Measurements from ENCODE around the gene ATP2B3. TPM values are rescaled to one million over a fixed set of nuclear protein-coding genes. Genes with fewer than 3 reads are reported as not detected.

Gene ATP2B3
- total and polyA plus RNA-seq, 10 of the 15 experiments (the other 5 are each of a cell fraction or from before 2014, with no cell fraction given): 0.01 TPM; not detected in 9

DNA sequence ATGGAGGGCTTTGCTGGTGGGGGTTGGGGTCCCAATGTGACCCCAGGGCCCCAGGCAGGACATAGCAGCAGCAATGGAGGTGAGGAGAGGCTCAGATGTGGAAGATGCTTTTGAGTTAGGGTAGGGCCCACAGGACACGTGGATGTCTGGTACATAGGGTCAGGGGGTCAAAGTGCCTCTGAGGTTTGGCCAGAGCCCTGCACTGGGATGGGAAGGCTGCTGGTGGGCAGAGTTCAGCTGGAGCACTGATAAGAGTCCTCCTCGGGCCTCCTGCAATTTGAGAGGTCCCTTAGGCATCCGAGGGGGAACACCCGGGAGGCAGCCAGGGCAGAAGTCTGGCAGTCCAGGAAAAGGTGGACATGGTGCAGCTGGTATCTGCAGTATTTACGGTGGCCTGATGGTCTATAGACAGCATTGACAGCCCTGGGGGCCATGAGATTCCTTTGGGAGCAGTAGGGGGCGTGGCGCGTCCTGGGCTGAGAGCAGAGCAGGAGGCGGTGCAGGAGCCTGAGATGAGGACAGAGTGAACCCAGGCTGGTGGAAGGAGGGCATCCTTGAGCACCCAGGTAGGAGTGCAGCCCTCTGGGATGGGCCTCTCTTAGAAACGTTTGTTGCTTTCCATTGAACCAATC lies 58.9 kb downstream of the ATP2B3 start:
- no peaks in the 10 kb centered on the region for H3K79me2 ChIP-seq (ENCODE audit: control insufficient read depth, insufficient read depth, low read length)
- CTCF ChIA-PET: no interaction called here
- H3K4me1 ChIP-seq (ENCODE audit: control insufficient read depth, insufficient read depth, low read length): no peaks in the 10 kb centered on the region
- H3K36me3 ChIP-seq (ENCODE audit: control insufficient read depth in 2 of 2, insufficient read depth in 2 of 2, low read length in 1 of 2): no peaks in the 10 kb centered on the region
- H3K9me3 ChIP-seq (replicated peaks; ENCODE audit: control insufficient read depth, insufficient read depth, low read length): no peaks in the 10 kb centered on the region; the same call in 2 of the 3 replicates
- H3K4me2 ChIP-seq (ENCODE audit: control insufficient read depth, insufficient read depth): no peak overlapping the region
- no peak for FAIRE-seq
- RAD21 ChIA-PET (ENCODE audit: unreplicated experiment): no interaction called here
- BruUV-seq (replicated peaks): no TSS peak
- no peak for DNase-seq (ENCODE audit: low read depth, low spot score)
- ATAC-seq: no peak
- POLR2A ChIA-PET: no interaction called here
- H4K20me1 ChIP-seq (ENCODE audit: control insufficient read depth, insufficient read depth): no peaks in the 10 kb centered on the region
- intact Hi-C loops (cut with micrococcal nuclease; ENCODE audit: unreplicated experiment): no loop called here
- no peak overlapping the region for H2AFZ ChIP-seq (ENCODE audit: control insufficient read depth, low read depth, low read length)
- in situ Hi-C loops (cut with MboI): no loop called here
- 39% methylated on average over 10 of the region's 10 CpGs for WGBS (ENCODE audit: insufficient coverage, insufficient replicate concordance, low lambda C conversion rate, missing lambda C conversion rate)
- SMC1A ChIA-PET (ENCODE audit: uncharacterized antibody, unreplicated experiment): no interaction called here
- H3K9ac ChIP-seq (ENCODE audit: control insufficient read depth, insufficient read depth, low read length): no peak overlapping the region
- H3K27ac ChIP-seq (ENCODE audit: control insufficient read depth, insufficient read depth): no peak overlapping the region
- no peaks in the 10 kb centered on the region for H3K27me3 ChIP-seq (replicated peaks in 1 of 2; ENCODE audit: control insufficient read depth in 2 of 2, insufficient read depth in 2 of 2, low read length in 1 of 2)
- H3K4me3 ChIP-seq: no peak overlapping the region
- no peak for TF ChIP-seq IRF4 (IDR thresholded peaks at IDR 0.05; ENCODE audit: low read depth, low read length)
- TF ChIP-seq, protein P1, sequence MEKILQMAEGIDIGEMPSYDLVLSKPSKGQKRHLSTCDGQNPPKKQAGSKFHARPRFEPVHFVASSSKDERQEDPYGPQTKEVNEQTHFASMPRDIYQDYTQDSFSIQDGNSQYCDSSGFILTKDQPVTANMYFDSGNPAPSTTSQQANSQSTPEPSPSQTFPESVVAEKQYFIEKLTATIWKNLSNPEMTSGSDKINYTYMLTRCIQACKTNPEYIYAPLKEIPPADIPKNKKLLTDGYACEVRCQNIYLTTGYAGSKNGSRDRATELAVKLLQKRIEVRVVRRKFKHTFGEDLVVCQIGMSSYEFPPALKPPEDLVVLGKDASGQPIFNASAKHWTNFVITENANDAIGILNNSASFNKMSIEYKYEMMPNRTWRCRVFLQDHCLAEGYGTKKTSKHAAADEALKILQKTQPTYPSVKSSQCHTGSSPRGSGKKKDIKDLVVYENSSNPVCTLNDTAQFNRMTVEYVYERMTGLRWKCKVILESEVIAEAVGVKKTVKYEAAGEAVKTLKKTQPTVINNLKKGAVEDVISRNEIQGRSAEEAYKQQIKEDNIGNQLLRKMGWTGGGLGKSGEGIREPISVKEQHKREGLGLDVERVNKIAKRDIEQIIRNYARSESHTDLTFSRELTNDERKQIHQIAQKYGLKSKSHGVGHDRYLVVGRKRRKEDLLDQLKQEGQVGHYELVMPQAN (conservative IDR thresholded peaks at IDR 0.05): no peak
- no peak for TF ChIP-seq SREBF1 (IDR thresholded peaks at IDR 0.05; ENCODE audit: low read length)
- TF ChIP-seq RFX5 (IDR thresholded peaks at IDR 0.05; ENCODE audit: low read depth, low read length): no peak
- TF ChIP-seq BRCA1 (IDR thresholded peaks at IDR 0.05; ENCODE audit: low read depth, low read length): no peak
- TF ChIP-seq, protein P2, sequence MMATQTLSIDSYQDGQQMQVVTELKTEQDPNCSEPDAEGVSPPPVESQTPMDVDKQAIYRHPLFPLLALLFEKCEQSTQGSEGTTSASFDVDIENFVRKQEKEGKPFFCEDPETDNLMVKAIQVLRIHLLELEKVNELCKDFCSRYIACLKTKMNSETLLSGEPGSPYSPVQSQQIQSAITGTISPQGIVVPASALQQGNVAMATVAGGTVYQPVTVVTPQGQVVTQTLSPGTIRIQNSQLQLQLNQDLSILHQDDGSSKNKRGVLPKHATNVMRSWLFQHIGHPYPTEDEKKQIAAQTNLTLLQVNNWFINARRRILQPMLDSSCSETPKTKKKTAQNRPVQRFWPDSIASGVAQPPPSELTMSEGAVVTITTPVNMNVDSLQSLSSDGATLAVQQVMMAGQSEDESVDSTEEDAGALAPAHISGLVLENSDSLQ (IDR thresholded peaks at IDR 0.05): no peak
- TF ChIP-seq, protein P3, sequence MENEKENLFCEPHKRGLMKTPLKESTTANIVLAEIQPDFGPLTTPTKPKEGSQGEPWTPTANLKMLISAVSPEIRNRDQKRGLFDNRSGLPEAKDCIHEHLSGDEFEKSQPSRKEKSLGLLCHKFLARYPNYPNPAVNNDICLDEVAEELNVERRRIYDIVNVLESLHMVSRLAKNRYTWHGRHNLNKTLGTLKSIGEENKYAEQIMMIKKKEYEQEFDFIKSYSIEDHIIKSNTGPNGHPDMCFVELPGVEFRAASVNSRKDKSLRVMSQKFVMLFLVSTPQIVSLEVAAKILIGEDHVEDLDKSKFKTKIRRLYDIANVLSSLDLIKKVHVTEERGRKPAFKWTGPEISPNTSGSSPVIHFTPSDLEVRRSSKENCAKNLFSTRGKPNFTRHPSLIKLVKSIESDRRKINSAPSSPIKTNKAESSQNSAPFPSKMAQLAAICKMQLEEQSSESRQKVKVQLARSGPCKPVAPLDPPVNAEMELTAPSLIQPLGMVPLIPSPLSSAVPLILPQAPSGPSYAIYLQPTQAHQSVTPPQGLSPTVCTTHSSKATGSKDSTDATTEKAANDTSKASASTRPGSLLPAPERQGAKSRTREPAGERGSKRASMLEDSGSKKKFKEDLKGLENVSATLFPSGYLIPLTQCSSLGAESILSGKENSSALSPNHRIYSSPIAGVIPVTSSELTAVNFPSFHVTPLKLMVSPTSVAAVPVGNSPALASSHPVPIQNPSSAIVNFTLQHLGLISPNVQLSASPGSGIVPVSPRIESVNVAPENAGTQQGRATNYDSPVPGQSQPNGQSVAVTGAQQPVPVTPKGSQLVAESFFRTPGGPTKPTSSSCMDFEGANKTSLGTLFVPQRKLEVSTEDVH (IDR thresholded peaks at IDR 0.05; ENCODE audit: low read depth, partially characterized antibody): no peak
- TF ChIP-seq, protein P4, sequence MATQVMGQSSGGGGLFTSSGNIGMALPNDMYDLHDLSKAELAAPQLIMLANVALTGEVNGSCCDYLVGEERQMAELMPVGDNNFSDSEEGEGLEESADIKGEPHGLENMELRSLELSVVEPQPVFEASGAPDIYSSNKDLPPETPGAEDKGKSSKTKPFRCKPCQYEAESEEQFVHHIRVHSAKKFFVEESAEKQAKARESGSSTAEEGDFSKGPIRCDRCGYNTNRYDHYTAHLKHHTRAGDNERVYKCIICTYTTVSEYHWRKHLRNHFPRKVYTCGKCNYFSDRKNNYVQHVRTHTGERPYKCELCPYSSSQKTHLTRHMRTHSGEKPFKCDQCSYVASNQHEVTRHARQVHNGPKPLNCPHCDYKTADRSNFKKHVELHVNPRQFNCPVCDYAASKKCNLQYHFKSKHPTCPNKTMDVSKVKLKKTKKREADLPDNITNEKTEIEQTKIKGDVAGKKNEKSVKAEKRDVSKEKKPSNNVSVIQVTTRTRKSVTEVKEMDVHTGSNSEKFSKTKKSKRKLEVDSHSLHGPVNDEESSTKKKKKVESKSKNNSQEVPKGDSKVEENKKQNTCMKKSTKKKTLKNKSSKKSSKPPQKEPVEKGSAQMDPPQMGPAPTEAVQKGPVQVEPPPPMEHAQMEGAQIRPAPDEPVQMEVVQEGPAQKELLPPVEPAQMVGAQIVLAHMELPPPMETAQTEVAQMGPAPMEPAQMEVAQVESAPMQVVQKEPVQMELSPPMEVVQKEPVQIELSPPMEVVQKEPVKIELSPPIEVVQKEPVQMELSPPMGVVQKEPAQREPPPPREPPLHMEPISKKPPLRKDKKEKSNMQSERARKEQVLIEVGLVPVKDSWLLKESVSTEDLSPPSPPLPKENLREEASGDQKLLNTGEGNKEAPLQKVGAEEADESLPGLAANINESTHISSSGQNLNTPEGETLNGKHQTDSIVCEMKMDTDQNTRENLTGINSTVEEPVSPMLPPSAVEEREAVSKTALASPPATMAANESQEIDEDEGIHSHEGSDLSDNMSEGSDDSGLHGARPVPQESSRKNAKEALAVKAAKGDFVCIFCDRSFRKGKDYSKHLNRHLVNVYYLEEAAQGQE (IDR thresholded peaks at IDR 0.05; ENCODE audit: low read depth, low read length): no peak
- no peak for TF ChIP-seq STAT1 (conservative IDR thresholded peaks at IDR 0.05)
- TF ChIP-seq, protein P5, sequence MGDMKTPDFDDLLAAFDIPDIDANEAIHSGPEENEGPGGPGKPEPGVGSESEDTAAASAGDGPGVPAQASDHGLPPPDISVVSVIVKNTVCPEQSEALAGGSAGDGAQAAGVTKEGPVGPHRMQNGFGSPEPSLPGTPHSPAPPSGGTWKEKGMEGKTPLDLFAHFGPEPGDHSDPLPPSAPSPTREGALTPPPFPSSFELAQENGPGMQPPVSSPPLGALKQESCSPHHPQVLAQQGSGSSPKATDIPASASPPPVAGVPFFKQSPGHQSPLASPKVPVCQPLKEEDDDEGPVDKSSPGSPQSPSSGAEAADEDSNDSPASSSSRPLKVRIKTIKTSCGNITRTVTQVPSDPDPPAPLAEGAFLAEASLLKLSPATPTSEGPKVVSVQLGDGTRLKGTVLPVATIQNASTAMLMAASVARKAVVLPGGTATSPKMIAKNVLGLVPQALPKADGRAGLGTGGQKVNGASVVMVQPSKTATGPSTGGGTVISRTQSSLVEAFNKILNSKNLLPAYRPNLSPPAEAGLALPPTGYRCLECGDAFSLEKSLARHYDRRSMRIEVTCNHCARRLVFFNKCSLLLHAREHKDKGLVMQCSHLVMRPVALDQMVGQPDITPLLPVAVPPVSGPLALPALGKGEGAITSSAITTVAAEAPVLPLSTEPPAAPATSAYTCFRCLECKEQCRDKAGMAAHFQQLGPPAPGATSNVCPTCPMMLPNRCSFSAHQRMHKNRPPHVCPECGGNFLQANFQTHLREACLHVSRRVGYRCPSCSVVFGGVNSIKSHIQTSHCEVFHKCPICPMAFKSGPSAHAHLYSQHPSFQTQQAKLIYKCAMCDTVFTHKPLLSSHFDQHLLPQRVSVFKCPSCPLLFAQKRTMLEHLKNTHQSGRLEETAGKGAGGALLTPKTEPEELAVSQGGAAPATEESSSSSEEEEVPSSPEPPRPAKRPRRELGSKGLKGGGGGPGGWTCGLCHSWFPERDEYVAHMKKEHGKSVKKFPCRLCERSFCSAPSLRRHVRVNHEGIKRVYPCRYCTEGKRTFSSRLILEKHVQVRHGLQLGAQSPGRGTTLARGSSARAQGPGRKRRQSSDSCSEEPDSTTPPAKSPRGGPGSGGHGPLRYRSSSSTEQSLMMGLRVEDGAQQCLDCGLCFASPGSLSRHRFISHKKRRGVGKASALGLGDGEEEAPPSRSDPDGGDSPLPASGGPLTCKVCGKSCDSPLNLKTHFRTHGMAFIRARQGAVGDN (IDR thresholded peaks at IDR 0.05): no peak

Data from GM12878 (cell line).